Lung (tissue), 13 donors: ENCODE data around the gene CCNL1. TPM values are rescaled to one million over a fixed set of nuclear protein-coding genes. Genes with fewer than 3 reads are reported as not detected.

ENCODE experiments used
- ATAC-seq: fragments of 200-7000 bp; cut with Tn5 transposase; one replicate; pipeline ENCODE4 v1.9.1; 2020; ENCODE audit warnings: moderate number of reproducible peaks; ENCODE audit not compliant: insufficient read depth, low FRiP score
- DNase-seq, 3 donors: peaks; one replicate each; pipeline ENCODE4 v3.0.0-alpha.2; 2013 to 2017
- H3K27ac ChIP-seq, 2 donors: one replicate each; pipeline ENCODE4 v1.5.1; 2013; ENCODE audit warnings: mild to moderate bottlenecking in 2 of 2, moderate library complexity in 2 of 2, control low read depth in 1 of 2, inconsistent platforms in 1 of 2, low read depth in 1 of 2, low read length in 1 of 2
- H3K27me3 ChIP-seq, 3 donors: one replicate each; pipeline ENCODE4 v1.5.1; 2013; ENCODE audit warnings: low read length in 2 of 3; ENCODE audit not compliant: control insufficient read depth in 3 of 3, insufficient read depth in 3 of 3
- H3K36me3 ChIP-seq, 4 donors: one replicate each; pipeline ENCODE4 v1.5.1; 2013; ENCODE audit warnings: low read length in 4 of 4, mild to moderate bottlenecking in 1 of 4, moderate library complexity in 1 of 4; ENCODE audit not compliant: control insufficient read depth in 4 of 4, insufficient read depth in 4 of 4
- H3K4me1 ChIP-seq, 5 donors: one replicate each; pipeline ENCODE4 v1.5.1; 2013; ENCODE audit warnings: low read length in 5 of 5, mild to moderate bottlenecking in 2 of 5, moderate library complexity in 1 of 5; ENCODE audit not compliant: control insufficient read depth in 5 of 5, insufficient read depth in 5 of 5
- H3K4me3 ChIP-seq: one replicate; pipeline ENCODE4 v1.5.1; 2013; ENCODE audit warnings: mild to moderate bottlenecking, control low read depth, moderate library complexity
- H3K9ac ChIP-seq, 2 donors: one replicate each; pipeline ENCODE4 v1.5.1; 2013; ENCODE audit warnings: low read length in 2 of 2, control low read depth in 1 of 2; ENCODE audit not compliant: insufficient read depth in 1 of 2
- H3K9me3 ChIP-seq, 4 donors: one replicate each; pipeline ENCODE4 v1.5.1; 2013; ENCODE audit warnings: low read length in 3 of 4, mild to moderate bottlenecking in 1 of 4, moderate library complexity in 1 of 4; ENCODE audit not compliant: control insufficient read depth in 4 of 4, insufficient read depth in 3 of 4
- whole genome bisulfite sequencing, 2 donors: extraction: QIAGEN DNeasy Blood & Tissue Kit; methylation state at CpG; one replicate each; pipeline ENCODE4 v1.1.7; 2013; 5-methylcytosine and 5-hydroxymethylcytosine counted together
- polyA plus RNA-seq, 2 donors: library from polyadenylated mRNA; stranded (reverse); fragments of 200-250 nt; gene quantifications; one replicate each; pipeline ENCODE4 v1.2.1, GENCODE V29; 2013
- small RNA-seq: library from RNA; depleted of rRNA; stranded (forward); fragments of <200 nt; gene quantifications from one replicate; pipeline ENCODE3, GENCODE V24; 2014; ENCODE audit warnings: low replicate concordance
- total RNA-seq, 2 donors: library from RNA; depleted of rRNA in 1 of 2; stranded (reverse); fragments of >200 nt in 1 of 2; gene quantifications; one replicate each; pipeline ENCODE4 v1.2.1, GENCODE V29; 2014 to 2021
- TF ChIP-seq, protein P1 (sequence below): IDR thresholded peaks from 2 replicates; pipeline ENCODE4 v1.5.1; 2012; ENCODE audit warnings: mild to moderate bottlenecking; ENCODE audit errors: control extremely low read depth, extremely low read depth
- donor health status: control.
- donor health status: control.
- donor health status: Bipolar disorder and iron deficiency.
- donor health status: healthy.
- donor health status: DM: yes; HTN: yes; CAD: no.

CCNL1 gene
- total and polyA plus RNA-seq, 4 donors, result 91.1 to 383 (median 110) TPM

DNA sequence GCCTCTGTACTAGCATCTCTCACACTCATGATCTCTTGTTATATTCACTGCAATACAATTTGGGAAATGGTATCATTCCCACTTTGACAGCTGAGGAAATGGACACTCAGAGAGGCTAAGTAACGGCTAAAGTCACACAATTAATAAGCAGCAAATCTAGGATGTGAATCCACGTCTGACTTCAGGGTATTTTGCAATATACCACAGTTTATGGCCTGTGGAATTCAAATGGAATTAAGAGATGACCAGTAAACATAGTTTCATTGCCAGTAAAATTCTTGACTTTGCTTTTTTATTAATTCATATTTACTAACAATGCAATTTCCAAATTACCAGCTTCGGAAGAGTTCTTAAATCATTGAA is 61.1 kb downstream of the CCNL1 start:
- 68 to 76% methylated on average over 3 of the region's 3 CpGs for WGBS, 2 donors
- TF ChIP-seq, protein P1, sequence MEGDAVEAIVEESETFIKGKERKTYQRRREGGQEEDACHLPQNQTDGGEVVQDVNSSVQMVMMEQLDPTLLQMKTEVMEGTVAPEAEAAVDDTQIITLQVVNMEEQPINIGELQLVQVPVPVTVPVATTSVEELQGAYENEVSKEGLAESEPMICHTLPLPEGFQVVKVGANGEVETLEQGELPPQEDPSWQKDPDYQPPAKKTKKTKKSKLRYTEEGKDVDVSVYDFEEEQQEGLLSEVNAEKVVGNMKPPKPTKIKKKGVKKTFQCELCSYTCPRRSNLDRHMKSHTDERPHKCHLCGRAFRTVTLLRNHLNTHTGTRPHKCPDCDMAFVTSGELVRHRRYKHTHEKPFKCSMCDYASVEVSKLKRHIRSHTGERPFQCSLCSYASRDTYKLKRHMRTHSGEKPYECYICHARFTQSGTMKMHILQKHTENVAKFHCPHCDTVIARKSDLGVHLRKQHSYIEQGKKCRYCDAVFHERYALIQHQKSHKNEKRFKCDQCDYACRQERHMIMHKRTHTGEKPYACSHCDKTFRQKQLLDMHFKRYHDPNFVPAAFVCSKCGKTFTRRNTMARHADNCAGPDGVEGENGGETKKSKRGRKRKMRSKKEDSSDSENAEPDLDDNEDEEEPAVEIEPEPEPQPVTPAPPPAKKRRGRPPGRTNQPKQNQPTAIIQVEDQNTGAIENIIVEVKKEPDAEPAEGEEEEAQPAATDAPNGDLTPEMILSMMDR, result no peak
- Histone ChIP-seq H3K36me3 (no peaks in the 10 kb centered on the region), H3K27ac (peak overlapping the region in 1 of 2 donors; percentile 86), H3K9ac (no peak overlapping the region), H3K4me3 (no peak overlapping the region), H3K9me3 (no peaks in the 10 kb centered on the region), H3K27me3 (no peaks in the 10 kb centered on the region), H3K4me1 (peaks cover 0 to 9% (median 4%) of the 10 kb centered on the region in 5 donors)
- DNase-seq (no peak), ATAC-seq (no peak)

GRCh38 chr3:157098121-157098822 is 61.7 kb downstream of the CCNL1 start:
- TF ChIP-seq, protein P1, result no peak
- Histone ChIP-seq H3K36me3 (no peaks in the 10 kb centered on the region), H3K9me3 (no peaks in the 10 kb centered on the region), H3K9ac (no peak overlapping the region), H3K27me3 (no peaks in the 10 kb centered on the region), H3K4me1 (peaks cover 0 to 9% (median 4%) of the 10 kb centered on the region in 5 donors), H3K27ac (peak overlapping the region; percentile 56 to 86), H3K4me3 (no peak overlapping the region)
- ATAC-seq, result no peak
- WGBS, 2 donors, result 65 to 80% methylated on average over 3 of the region's 3 CpGs
- no peak for DNase-seq

Small RNA genes within 50 kb of the gene (small RNA-seq; reads per million reads assigned to genes)
- gene RF00019 (not detected), gene RNA5SP146 (not detected)
